ENCODE data around the gene PPP2R5C. TPM values are rescaled to one million over a fixed set of nuclear protein-coding genes. Genes with fewer than 3 reads are reported as not detected.

Gene PPP2R5C
- total and polyA plus RNA-seq, 9 of the 15 experiments (the other 6 are each of a cell fraction or from before 2014, with no cell fraction given): 284 to 617 (median 395) TPM

- Histone ChIP-seq H3K79me2 (ENCODE audit: control insufficient read depth, insufficient read depth, low read length) (peaks cover 51% of the 10 kb centered on the region), H3K27me3 (ENCODE audit: control insufficient read depth in 2 of 2, insufficient read depth in 2 of 2, low read length in 2 of 2) (no peaks in the 10 kb centered on the region), H3K36me3 (ENCODE audit: control insufficient read depth, insufficient read depth, low read length) (peaks cover 65% of the 10 kb centered on the region; the same call in 2 of the 3 replicates), H2AFZ (ENCODE audit: low read depth, low read length) (no peak overlapping the region), H4K20me1 (replicated peaks; ENCODE audit: control insufficient read depth, insufficient read depth, low read length) (no peaks in the 10 kb centered on the region), H3K4me3 (no peak overlapping the region), H3K9me1 (ENCODE audit: control insufficient read depth, insufficient read depth, low read length) (no peaks in the 10 kb centered on the region), H3K27ac (ENCODE audit: extremely low read depth, low read depth, low read length) (no peak overlapping the region), H3K9me3 (replicated peaks; ENCODE audit: control insufficient read depth, insufficient read depth, low read depth, low read length) (no peaks in the 10 kb centered on the region), H3K9ac (ENCODE audit: insufficient read depth in 1 of 2, low read depth in 2 of 2, low read length in 2 of 2) (peak overlapping the region in 1 of 2 experiments; percentile 45; a peak in 2 of 4 replicates), H3K4me1 (replicated peaks in 1 of 2; ENCODE audit: control insufficient read depth in 2 of 2, insufficient read depth in 2 of 2, low read length in 2 of 2) (no peaks in the 10 kb centered on the region), H3K4me2 (ENCODE audit: insufficient read depth, low read length) (no peak overlapping the region)
- BruUV-seq (replicated peaks): no TSS peak
- FAIRE-seq (no peak), ATAC-seq (no peak), DNase-seq (ENCODE audit: extremely low read depth in 1 of 4, low spot score in 3 of 4) (no peak)
- WGBS (ENCODE audit: insufficient coverage, low coverage, missing lambda C conversion rate): 99% methylated on average over 9 of the region's 10 CpGs
- in situ Hi-C loops (cut with MboI) (no loop called here), intact Hi-C loops (cut with micrococcal nuclease) (no loop called here)
- ChIA-PET POLR2A (interaction anchor here (0.5 kb wide), 1 partner anchor 86 kb away, joined by 3 read pairs; no protein-coding TSS in a partner anchor), CTCF (ENCODE audit: low intra/inter-chr PET ratio) (no interaction called here)
- TF ChIP-seq ZNF76 (CRISPR knock-in tag; IDR thresholded peaks at IDR 0.05; ENCODE audit: borderline replicate concordance) (no peak), ASH1L (IDR thresholded peaks at IDR 0.05; ENCODE audit: borderline replicate concordance, low read depth, partially characterized antibody) (no peak), POU5F1 (IDR thresholded peaks at IDR 0.05; ENCODE audit: borderline replicate concordance, low read depth, low read length, partially characterized antibody) (no peak), BHLHE40 (IDR thresholded peaks at IDR 0.05; ENCODE audit: low read length) (no peak), SMARCE1 (IDR thresholded peaks at IDR 0.05) (no peak)
These were observed 35.0 kb downstream of the PPP2R5C start for GRCh38 chr14:101796479-101796878.

GRCh38 chr14:101797856-101798255 lies 36.3 kb downstream of the PPP2R5C start:
- Histone ChIP-seq H4K20me1 (replicated peaks; ENCODE audit: control insufficient read depth, insufficient read depth, low read length) (no peaks in the 10 kb centered on the region), H3K9me3 (replicated peaks; ENCODE audit: control insufficient read depth, insufficient read depth, low read depth, low read length) (no peaks in the 10 kb centered on the region), H3K27me3 (ENCODE audit: control insufficient read depth in 2 of 2, insufficient read depth in 2 of 2, low read length in 2 of 2) (no peaks in the 10 kb centered on the region), H3K9ac (ENCODE audit: insufficient read depth in 1 of 2, low read depth in 2 of 2, low read length in 2 of 2) (no peak overlapping the region), H3K4me1 (replicated peaks in 1 of 2; ENCODE audit: control insufficient read depth in 2 of 2, insufficient read depth in 2 of 2, low read length in 2 of 2) (no peaks in the 10 kb centered on the region), H3K36me3 (ENCODE audit: control insufficient read depth, insufficient read depth, low read length) (peaks cover 67% of the 10 kb centered on the region; the same call in 2 of the 3 replicates), H3K9me1 (ENCODE audit: control insufficient read depth, insufficient read depth, low read length) (no peaks in the 10 kb centered on the region), H3K79me2 (ENCODE audit: control insufficient read depth, insufficient read depth, low read length) (peaks cover 38% of the 10 kb centered on the region), H3K27ac (ENCODE audit: extremely low read depth, low read depth, low read length) (no peak overlapping the region), H3K4me2 (ENCODE audit: insufficient read depth, low read length) (no peak overlapping the region), H3K4me3 (no peak overlapping the region), H2AFZ (ENCODE audit: low read depth, low read length) (no peak overlapping the region)
- no TSS peak for BruUV-seq (replicated peaks)
- FAIRE-seq: no peak
- WGBS (ENCODE audit: insufficient coverage, low coverage, missing lambda C conversion rate): 78% methylated on average over 4 of the region's 5 CpGs
- ATAC-seq: no peak
- CTCF ChIA-PET (ENCODE audit: low intra/inter-chr PET ratio): no interaction called here
- intact Hi-C loops (cut with micrococcal nuclease) (no loop called here), in situ Hi-C loops (cut with MboI) (no loop called here)
- POLR2A ChIA-PET: interaction anchor here (0.7 kb wide), 1 partner anchor 88 kb away, joined by 3 read pairs; no protein-coding TSS in a partner anchor
- no peak for DNase-seq (ENCODE audit: extremely low read depth in 1 of 4, low spot score in 3 of 4)
- TF ChIP-seq DNMT1 (IDR thresholded peaks at IDR 0.05): no peak
- TF ChIP-seq, protein P1, sequence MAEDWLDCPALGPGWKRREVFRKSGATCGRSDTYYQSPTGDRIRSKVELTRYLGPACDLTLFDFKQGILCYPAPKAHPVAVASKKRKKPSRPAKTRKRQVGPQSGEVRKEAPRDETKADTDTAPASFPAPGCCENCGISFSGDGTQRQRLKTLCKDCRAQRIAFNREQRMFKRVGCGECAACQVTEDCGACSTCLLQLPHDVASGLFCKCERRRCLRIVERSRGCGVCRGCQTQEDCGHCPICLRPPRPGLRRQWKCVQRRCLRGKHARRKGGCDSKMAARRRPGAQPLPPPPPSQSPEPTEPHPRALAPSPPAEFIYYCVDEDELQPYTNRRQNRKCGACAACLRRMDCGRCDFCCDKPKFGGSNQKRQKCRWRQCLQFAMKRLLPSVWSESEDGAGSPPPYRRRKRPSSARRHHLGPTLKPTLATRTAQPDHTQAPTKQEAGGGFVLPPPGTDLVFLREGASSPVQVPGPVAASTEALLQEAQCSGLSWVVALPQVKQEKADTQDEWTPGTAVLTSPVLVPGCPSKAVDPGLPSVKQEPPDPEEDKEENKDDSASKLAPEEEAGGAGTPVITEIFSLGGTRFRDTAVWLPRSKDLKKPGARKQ (CRISPR knock-in tag; IDR thresholded peaks at IDR 0.05): no peak
- TF ChIP-seq NUFIP1 (IDR thresholded peaks at IDR 0.05; ENCODE audit: partially characterized antibody): no peak
- TF ChIP-seq ZNF197 (CRISPR knock-in tag; IDR thresholded peaks at IDR 0.05; ENCODE audit: low read depth): no peak
- TF ChIP-seq, protein P2, sequence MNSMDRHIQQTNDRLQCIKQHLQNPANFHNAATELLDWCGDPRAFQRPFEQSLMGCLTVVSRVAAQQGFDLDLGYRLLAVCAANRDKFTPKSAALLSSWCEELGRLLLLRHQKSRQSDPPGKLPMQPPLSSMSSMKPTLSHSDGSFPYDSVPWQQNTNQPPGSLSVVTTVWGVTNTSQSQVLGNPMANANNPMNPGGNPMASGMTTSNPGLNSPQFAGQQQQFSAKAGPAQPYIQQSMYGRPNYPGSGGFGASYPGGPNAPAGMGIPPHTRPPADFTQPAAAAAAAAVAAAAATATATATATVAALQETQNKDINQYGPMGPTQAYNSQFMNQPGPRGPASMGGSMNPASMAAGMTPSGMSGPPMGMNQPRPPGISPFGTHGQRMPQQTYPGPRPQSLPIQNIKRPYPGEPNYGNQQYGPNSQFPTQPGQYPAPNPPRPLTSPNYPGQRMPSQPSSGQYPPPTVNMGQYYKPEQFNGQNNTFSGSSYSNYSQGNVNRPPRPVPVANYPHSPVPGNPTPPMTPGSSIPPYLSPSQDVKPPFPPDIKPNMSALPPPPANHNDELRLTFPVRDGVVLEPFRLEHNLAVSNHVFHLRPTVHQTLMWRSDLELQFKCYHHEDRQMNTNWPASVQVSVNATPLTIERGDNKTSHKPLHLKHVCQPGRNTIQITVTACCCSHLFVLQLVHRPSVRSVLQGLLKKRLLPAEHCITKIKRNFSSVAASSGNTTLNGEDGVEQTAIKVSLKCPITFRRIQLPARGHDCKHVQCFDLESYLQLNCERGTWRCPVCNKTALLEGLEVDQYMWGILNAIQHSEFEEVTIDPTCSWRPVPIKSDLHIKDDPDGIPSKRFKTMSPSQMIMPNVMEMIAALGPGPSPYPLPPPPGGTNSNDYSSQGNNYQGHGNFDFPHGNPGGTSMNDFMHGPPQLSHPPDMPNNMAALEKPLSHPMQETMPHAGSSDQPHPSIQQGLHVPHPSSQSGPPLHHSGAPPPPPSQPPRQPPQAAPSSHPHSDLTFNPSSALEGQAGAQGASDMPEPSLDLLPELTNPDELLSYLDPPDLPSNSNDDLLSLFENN (IDR thresholded peaks at IDR 0.05; ENCODE audit: low read depth in 2 of 2, low read length in 2 of 2): no peak
- TF ChIP-seq CREM (IDR thresholded peaks at IDR 0.05; ENCODE audit: low read depth): no peak
- no peak for TF ChIP-seq PHB (CRISPR knock-in tag; IDR thresholded peaks at IDR 0.05)
